Nephron progenitor cell (in vitro differentiated cells): ENCODE data around the gene HLCS.
A peak's percentile ranks its signal among the peaks of the same experiment; 100 is the strongest.

Source experiments
- DNase-seq: peaks from one replicate; pipeline ENCODE4 v3.0.0; 2021
- H3K27ac Mint-ChIP-seq: 2 replicates; pipeline ENCODE4 v1.8.0; 2021; ENCODE audit warnings: mild to moderate bottlenecking, moderate library complexity, mixed read lengths
- H3K27me3 Mint-ChIP-seq: 2 replicates; pipeline ENCODE4 v1.8.0; 2021; ENCODE audit warnings: mild to moderate bottlenecking, low read depth, mixed read lengths; ENCODE audit not compliant: poor library complexity
- H3K36me3 Mint-ChIP-seq: 2 replicates; pipeline ENCODE4 v1.8.0; 2021; ENCODE audit warnings: low read depth, mixed read lengths
- H3K4me1 Mint-ChIP-seq: 2 replicates; pipeline ENCODE4 v1.8.0; 2021; ENCODE audit warnings: mixed read lengths
- H3K4me3 Mint-ChIP-seq: 2 replicates; pipeline ENCODE4 v1.8.0; 2021; ENCODE audit warnings: mild to moderate bottlenecking, moderate library complexity, mixed read lengths
- H3K9me3 Mint-ChIP-seq: 2 replicates; pipeline ENCODE4 v1.8.0; 2021; ENCODE audit warnings: mild to moderate bottlenecking, moderate library complexity, mixed read lengths
- TF ChIP-seq, protein P1 (sequence below): fragments of 200-600 bp; sonication (generic); IDR thresholded peaks from 2 replicates; pipeline ENCODE4 v1.5.0; 2021; ENCODE audit warnings: antibody characterized with exemption

Gene HLCS

DNA sequence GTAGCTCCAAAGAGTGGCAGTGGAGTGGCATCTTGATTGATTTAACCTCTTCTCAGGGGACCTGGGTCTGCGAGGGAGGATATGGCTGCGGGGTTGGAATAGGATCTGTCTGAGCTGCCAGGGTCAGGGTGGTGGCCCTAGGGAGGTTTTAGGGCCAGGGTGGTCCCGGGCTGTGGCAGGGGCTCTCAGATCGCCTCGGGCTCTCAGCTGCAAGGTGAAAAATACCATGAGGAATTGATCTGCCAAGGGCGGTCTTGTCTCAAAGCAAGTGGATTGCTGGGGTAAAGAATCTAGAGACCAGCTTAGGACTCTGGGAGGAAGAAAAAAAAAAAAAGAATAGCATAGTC, 263.9 kb downstream of the HLCS start:
- no peaks in the 10 kb centered on the region for H3K36me3 Mint-ChIP-seq
- no peak overlapping the region for H3K27ac Mint-ChIP-seq
- TF ChIP-seq, protein P1, sequence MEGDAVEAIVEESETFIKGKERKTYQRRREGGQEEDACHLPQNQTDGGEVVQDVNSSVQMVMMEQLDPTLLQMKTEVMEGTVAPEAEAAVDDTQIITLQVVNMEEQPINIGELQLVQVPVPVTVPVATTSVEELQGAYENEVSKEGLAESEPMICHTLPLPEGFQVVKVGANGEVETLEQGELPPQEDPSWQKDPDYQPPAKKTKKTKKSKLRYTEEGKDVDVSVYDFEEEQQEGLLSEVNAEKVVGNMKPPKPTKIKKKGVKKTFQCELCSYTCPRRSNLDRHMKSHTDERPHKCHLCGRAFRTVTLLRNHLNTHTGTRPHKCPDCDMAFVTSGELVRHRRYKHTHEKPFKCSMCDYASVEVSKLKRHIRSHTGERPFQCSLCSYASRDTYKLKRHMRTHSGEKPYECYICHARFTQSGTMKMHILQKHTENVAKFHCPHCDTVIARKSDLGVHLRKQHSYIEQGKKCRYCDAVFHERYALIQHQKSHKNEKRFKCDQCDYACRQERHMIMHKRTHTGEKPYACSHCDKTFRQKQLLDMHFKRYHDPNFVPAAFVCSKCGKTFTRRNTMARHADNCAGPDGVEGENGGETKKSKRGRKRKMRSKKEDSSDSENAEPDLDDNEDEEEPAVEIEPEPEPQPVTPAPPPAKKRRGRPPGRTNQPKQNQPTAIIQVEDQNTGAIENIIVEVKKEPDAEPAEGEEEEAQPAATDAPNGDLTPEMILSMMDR, result no peak
- peaks cover 46% of the 10 kb centered on the region for H3K4me1 Mint-ChIP-seq
- H3K27me3 Mint-ChIP-seq, result peaks cover 99% of the 10 kb centered on the region
- no peak for DNase-seq
- no peak overlapping the region for H3K4me3 Mint-ChIP-seq
- no peaks in the 10 kb centered on the region for H3K9me3 Mint-ChIP-seq

DNA sequence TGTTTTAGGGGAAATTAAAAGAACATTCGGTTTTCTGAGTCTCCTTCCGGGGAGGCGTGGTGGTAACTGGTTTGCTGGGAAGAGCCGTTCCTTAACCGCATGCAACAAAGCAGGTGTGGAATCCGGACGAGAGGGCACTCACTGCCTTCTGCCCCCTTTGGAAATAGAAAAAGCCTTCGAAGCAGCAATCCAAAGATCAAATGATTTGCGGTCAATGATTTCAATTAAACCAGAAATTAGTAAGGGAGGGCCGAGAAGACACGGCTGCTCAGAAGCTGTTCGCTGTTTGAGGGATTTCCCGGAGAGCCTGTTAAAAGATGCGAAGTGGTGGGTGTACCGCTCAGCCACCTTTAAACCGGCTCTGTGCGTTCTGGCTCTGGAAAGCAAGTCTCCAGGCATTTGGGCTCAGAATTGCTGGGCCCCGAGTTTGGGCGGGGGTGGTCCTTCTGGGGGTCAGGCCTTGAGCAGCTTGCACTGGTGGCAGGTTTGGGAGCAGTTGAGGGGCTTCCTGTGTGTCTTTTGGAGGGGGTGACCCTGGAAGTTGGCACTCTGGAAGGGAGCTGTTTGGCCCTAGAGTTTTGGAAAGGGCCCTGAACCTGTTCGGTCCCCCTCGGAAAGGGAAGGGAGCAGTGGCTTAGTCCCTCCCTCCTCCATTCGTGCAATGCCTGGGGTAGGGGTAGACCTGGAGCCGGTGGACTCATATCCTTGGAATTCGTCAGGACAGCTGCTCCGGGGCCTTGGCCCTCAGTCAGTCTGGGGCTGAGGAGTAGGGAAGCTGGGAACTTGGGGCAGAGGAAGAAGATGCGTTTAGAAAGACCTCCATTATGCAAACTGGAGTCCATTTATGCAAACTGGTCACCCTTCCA, 264.5 kb downstream of the HLCS start:
- Mint-ChIP-seq H3K4me1 (peaks cover 42% of the 10 kb centered on the region), H3K27me3 (peaks cover 99% of the 10 kb centered on the region), H3K36me3 (no peaks in the 10 kb centered on the region), H3K27ac (no peak overlapping the region), H3K4me3 (peak overlapping the region; percentile 60), H3K9me3 (no peaks in the 10 kb centered on the region)
- DNase-seq, result no peak
- TF ChIP-seq, protein P1, result no peak

DNA sequence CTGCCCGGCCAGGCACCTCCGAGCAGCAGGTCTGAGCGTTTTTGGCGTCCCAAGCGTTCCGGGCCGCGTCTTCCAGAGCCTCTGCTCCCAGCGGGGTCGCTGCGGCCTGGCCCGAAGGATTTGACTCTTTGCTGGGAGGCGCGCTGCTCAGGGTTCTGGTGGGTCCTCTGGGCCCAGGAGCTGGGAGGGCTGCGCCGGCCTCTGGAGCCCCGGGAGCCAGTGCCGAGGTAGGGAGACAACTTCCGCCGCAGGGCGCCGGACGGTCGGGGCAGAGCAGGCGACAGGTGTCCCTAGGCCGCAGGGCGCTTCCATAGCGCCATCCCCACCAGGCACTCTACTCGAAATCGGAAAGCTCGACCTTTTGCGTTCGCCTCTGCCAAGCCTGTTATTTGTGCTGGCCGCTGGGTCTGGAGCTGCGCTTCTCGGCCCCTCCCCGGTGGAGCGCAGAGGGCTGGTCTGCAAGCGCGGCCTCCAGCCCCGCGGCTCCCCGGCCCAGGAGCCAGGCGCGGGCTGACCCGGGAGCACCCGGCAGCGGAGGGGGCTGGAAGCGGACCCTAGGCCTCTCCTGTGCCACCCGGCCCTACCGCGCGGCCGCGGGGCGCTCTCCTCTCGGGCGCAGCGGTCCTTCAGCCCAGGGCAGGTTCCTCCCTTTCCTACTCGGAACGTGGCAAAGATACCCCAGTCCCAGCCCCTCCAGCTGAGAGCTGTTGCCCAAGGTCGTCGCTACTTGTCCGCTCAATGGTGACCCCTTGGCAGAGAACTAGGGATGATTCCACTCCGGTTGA, 265.3 kb downstream of the HLCS start:
- DNase-seq, result peak; percentile 46
- peak overlapping the region; percentile 60 for H3K4me3 Mint-ChIP-seq
- H3K27me3 Mint-ChIP-seq, result peaks cover 99% of the 10 kb centered on the region
- H3K9me3 Mint-ChIP-seq, result no peaks in the 10 kb centered on the region
- H3K36me3 Mint-ChIP-seq, result no peaks in the 10 kb centered on the region
- no peak overlapping the region for H3K27ac Mint-ChIP-seq
- peaks cover 34% of the 10 kb centered on the region for H3K4me1 Mint-ChIP-seq
- TF ChIP-seq, protein P1, result no peak
